ENCODE data around the gene UROC1.

DNA sequence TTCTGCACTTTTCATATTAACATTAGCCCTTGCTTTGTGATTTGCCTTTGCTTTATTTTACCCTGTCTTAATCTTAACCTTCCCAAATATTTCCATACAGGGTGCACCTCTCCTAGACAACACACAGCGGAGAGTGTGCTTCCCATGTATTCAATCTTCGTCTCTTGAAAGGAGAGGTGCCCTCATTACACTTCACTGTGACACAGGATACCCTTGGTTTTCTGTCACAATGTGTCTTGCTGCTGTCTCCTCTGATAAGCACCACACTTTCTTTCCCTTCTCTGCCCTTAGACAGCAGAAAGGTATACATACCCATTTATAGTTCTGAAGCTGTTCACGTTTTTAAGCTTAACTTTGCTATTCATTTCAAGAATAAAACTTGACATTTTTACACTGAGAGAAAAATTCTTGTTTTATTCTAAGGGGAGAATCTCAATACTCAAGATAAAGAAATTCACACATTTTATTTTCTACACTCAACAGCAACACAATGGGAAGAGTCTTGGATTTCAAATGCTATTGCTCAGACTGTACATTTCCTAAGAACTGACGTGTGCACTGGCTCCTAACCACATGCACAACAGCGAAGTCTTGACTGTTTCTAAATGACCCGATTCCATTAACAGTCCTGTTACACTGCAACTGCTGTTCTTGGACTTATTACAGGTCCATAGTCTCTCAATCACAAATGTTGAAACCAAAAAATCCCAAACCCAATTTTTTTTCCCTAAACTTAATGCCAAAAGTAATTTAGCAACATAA lies 63.0 kb downstream of the UROC1 start:
- TF ChIP-seq, protein P1, sequence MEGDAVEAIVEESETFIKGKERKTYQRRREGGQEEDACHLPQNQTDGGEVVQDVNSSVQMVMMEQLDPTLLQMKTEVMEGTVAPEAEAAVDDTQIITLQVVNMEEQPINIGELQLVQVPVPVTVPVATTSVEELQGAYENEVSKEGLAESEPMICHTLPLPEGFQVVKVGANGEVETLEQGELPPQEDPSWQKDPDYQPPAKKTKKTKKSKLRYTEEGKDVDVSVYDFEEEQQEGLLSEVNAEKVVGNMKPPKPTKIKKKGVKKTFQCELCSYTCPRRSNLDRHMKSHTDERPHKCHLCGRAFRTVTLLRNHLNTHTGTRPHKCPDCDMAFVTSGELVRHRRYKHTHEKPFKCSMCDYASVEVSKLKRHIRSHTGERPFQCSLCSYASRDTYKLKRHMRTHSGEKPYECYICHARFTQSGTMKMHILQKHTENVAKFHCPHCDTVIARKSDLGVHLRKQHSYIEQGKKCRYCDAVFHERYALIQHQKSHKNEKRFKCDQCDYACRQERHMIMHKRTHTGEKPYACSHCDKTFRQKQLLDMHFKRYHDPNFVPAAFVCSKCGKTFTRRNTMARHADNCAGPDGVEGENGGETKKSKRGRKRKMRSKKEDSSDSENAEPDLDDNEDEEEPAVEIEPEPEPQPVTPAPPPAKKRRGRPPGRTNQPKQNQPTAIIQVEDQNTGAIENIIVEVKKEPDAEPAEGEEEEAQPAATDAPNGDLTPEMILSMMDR (IDR thresholded peaks at IDR 0.05): no peak
- no peak for TF ChIP-seq POLR2AphosphoS5 (IDR thresholded peaks at IDR 0.05)
- no peak for TF ChIP-seq POLR2A (IDR thresholded peaks at IDR 0.05)

Measured in breast epithelium (tissue), 3 donors.